DOHH2 (cell line): Measurements from ENCODE around the gene RIMS1.

Experiments used
- EZH2phosphoT487 ChIP-seq: fragments of 200-600 bp; sonication (generic); IDR thresholded peaks from 2 replicates; pipeline ENCODE4 v1.6.1; 2017; ENCODE audit warnings: borderline replicate concordance, mild to moderate bottlenecking, antibody characterized with exemption, low read length, moderate library complexity, mixed read lengths
- TF ChIP-seq, protein P1 (sequence below): fragments of 200-600 bp; sonication (generic); IDR thresholded peaks from one replicate; pipeline ENCODE4 v1.5.1; 2014; ENCODE audit warnings: antibody characterized with exemption, mild to moderate bottlenecking, low read depth, low read length; ENCODE audit not compliant: poor library complexity, severe bottlenecking

- TF ChIP-seq, protein P1, sequence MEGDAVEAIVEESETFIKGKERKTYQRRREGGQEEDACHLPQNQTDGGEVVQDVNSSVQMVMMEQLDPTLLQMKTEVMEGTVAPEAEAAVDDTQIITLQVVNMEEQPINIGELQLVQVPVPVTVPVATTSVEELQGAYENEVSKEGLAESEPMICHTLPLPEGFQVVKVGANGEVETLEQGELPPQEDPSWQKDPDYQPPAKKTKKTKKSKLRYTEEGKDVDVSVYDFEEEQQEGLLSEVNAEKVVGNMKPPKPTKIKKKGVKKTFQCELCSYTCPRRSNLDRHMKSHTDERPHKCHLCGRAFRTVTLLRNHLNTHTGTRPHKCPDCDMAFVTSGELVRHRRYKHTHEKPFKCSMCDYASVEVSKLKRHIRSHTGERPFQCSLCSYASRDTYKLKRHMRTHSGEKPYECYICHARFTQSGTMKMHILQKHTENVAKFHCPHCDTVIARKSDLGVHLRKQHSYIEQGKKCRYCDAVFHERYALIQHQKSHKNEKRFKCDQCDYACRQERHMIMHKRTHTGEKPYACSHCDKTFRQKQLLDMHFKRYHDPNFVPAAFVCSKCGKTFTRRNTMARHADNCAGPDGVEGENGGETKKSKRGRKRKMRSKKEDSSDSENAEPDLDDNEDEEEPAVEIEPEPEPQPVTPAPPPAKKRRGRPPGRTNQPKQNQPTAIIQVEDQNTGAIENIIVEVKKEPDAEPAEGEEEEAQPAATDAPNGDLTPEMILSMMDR = no peak
- TF ChIP-seq EZH2phosphoT487 = no peak
Measured at GRCh38 chr6:72260489-72260888, 374.1 kb downstream of the RIMS1 start.
